Measurements from ENCODE around the gene PIK3CD. TPM values are rescaled to one million over a fixed set of nuclear protein-coding genes. Genes with fewer than 3 reads are reported as not detected.

The PIK3CD gene
- total and polyA plus RNA-seq, 2 of the 8 experiments (the other 6 are each of a cell fraction or from before 2014, with no cell fraction given), result 20.6 to 24.1 TPM

- TF ChIP-seq RAD21 (IDR thresholded peaks at IDR 0.05 in 1 of 2, conservative IDR thresholded peaks at IDR 0.05 in 1 of 2; ENCODE audit: low read depth in 2 of 2, low read length in 2 of 2), result no peak
- no peak for TF ChIP-seq EGR1 (IDR thresholded peaks at IDR 0.05; ENCODE audit: borderline replicate concordance, low read depth, low read length)
- TF ChIP-seq RXRA (IDR thresholded peaks at IDR 0.05; ENCODE audit: insufficient read depth, low read depth, low read length), result no peak
- no peak for TF ChIP-seq NANOG (IDR thresholded peaks at IDR 0.05; ENCODE audit: insufficient read depth, low read depth, low read length, poor library complexity, severe bottlenecking)
- TF ChIP-seq NRF1 (IDR thresholded peaks at IDR 0.05; ENCODE audit: low read depth, low read length), result no peak
Observed at GRCh38 chr1:9732123-9732971, 80.8 kb downstream of the PIK3CD start (continued).

Data from H1 (cell line).